Chondrocyte (in vitro differentiated cells): ENCODE measurements around the gene SAMD8. TPM values are rescaled to one million over a fixed set of nuclear protein-coding genes. Genes with fewer than 3 reads are reported as not detected.
A peak's percentile ranks its signal among the peaks of the same experiment; 100 is the strongest.
"Not testable (repeated sequence)": the region's sequence is repeated elsewhere in the genome, so short reads cannot be mapped to it uniquely, and the experiment has no call there.

ENCODE experiments used
- DNase-seq: peaks from one replicate; pipeline ENCODE4 v3.0.0; 2021; ENCODE audit warnings: mixed read lengths, low spot score
- H3K27ac Mint-ChIP-seq: one replicate; pipeline ENCODE4 v1.8.0; 2021; ENCODE audit warnings: mild to moderate bottlenecking, moderate library complexity, mixed read lengths; ENCODE audit not compliant: unreplicated experiment
- H3K27me3 Mint-ChIP-seq: 2 replicates; pipeline ENCODE4 v1.8.0; 2021; ENCODE audit warnings: low read depth, mixed read lengths
- H3K36me3 Mint-ChIP-seq: 2 replicates; pipeline ENCODE4 v1.8.0; 2021; ENCODE audit warnings: low read depth, mixed read lengths
- H3K4me1 Mint-ChIP-seq: 2 replicates; pipeline ENCODE4 v1.8.0; 2021; ENCODE audit warnings: low read depth, mild to moderate bottlenecking, mixed read lengths
- H3K4me3 Mint-ChIP-seq: one replicate; pipeline ENCODE4 v1.8.0; 2021; ENCODE audit warnings: mild to moderate bottlenecking, moderate library complexity, mixed read lengths; ENCODE audit not compliant: unreplicated experiment
- H3K9me3 Mint-ChIP-seq: 2 replicates; pipeline ENCODE4 v1.8.0; 2021; ENCODE audit warnings: low read depth, mixed read lengths
- total RNA-seq: library from RNA; stranded (reverse); gene quantifications from 3 replicates; pipeline ENCODE4 v1.2.1, GENCODE V29; 2021
- TF ChIP-seq, protein P1 (sequence below): fragments of 200-600 bp; sonication (generic); IDR thresholded peaks from 2 replicates; pipeline ENCODE4 v1.5.0; 2021; ENCODE audit warnings: antibody characterized with exemption, mild to moderate bottlenecking, moderate library complexity

SAMD8 gene
- total RNA-seq, 1 donor from 2014 or later: 24.7 TPM

DNA sequence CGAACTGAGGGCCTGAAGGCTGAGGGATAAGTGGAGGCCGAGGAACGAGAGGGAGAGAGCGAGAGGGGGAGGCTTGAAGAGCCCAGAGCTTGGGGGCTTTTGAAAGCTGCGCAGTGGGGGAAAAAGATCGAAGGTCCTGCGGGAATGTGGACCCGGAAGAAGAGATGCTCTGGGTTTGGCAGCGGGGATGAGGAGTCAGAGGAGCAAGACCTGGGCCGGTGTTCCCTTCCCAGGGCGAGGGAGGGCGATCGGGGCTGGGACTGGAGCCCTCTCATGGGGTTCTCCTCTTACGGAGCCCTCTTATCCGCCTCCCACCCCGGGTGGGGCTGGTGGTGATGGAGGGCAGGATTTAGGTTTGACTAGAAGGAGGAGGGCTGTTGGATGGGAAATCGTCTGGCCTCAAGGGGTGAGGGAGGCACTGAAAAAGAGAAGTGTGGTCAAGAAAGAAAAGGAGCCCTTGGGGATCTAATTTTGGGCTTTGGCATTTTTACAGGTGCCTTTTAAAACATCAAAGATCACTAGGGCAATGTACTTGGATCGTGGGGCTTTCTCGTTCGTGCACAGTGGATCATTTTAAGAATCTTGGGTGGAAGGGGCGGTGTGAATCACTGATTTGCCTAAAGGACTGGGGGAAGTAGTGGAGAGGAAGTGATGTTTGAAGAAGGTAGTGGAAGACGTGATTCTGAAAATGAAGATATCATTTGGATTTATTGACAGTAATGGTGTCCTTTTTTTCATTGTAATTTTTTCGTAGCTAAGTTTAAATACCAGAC is 637 bp downstream of the SAMD8 start:
- H3K9me3 Mint-ChIP-seq: no peaks in the 10 kb centered on the region

DNA sequence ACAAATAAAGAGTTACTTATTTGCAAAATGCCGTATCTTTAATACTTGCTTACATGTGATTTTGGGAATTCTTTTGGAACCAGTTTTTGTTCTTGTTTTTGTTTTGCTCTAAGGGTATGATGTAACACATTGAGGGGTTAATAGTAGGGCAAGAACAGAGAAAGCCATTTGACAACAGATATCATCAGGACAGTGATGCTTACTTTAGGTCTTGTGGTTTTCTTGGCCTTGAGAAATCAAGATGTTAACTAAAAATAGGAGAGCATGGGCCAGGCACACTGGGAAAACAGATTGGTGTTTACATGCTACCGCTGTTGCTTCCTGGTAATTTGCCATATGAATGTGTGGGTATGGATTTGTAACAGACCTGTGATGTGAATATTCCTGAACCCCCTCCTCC is 3.7 kb downstream of the SAMD8 start:
- H3K27me3 Mint-ChIP-seq: no peaks in the 10 kb centered on the region
- TF ChIP-seq, protein P1, sequence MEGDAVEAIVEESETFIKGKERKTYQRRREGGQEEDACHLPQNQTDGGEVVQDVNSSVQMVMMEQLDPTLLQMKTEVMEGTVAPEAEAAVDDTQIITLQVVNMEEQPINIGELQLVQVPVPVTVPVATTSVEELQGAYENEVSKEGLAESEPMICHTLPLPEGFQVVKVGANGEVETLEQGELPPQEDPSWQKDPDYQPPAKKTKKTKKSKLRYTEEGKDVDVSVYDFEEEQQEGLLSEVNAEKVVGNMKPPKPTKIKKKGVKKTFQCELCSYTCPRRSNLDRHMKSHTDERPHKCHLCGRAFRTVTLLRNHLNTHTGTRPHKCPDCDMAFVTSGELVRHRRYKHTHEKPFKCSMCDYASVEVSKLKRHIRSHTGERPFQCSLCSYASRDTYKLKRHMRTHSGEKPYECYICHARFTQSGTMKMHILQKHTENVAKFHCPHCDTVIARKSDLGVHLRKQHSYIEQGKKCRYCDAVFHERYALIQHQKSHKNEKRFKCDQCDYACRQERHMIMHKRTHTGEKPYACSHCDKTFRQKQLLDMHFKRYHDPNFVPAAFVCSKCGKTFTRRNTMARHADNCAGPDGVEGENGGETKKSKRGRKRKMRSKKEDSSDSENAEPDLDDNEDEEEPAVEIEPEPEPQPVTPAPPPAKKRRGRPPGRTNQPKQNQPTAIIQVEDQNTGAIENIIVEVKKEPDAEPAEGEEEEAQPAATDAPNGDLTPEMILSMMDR: no peak
- H3K4me3 Mint-ChIP-seq: no peak overlapping the region
- DNase-seq: no peak
- peaks cover 57% of the 10 kb centered on the region for H3K4me1 Mint-ChIP-seq
- H3K9me3 Mint-ChIP-seq: no peaks in the 10 kb centered on the region
- H3K36me3 Mint-ChIP-seq: peaks cover 1% of the 10 kb centered on the region
- peak overlapping the region; percentile 22 for H3K27ac Mint-ChIP-seq

More for the DNA sequence above, 637 bp downstream of the SAMD8 start:
- H3K27ac Mint-ChIP-seq: peak overlapping the region; percentile 98
- H3K4me3 Mint-ChIP-seq: peak overlapping the region; percentile 94
- TF ChIP-seq, protein P1: no peak
- no peaks in the 10 kb centered on the region for H3K27me3 Mint-ChIP-seq
- H3K4me1 Mint-ChIP-seq: peaks cover 46% of the 10 kb centered on the region
- H3K36me3 Mint-ChIP-seq: peaks cover 1% of the 10 kb centered on the region
- DNase-seq: no peak

DNA sequence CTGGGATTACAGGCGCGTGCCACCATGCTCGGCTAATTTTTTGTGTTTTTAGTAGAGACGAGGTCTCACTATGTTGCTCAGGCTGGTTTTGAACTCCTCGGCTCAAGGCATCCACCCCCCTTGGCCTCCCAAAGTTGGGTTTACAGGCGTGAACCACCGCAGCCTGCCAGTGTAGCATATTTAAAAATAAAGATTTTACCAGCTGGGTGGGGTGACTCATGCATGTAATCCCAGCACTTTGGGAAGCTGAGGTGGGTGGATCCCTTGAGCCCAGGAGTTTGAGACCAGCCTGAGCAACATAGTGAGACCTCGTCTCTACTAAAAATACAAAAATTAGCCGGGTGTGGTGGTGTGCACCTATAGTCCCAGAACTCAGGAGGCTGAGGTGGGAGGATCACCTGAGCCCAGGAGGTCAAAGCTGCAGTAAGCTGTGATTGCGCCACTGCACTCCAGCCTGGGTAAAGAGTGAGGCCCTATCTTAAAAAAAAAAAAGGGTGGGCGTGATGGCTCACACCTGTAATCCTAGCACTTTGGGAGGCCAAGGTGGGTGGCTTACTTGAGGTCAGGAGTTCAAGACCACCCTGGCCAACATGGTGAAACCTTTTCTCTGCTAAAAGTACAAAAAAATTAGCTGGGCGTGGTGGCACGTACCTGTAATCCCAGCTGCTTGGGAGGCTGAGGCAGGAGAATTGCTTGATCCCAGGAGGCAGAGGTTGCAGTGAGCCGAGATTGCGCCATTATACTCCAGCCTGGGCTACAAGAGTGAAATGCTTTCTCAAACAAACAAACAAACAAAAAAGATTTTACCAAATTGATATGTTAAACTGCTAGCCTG is 5.7 kb downstream of the SAMD8 start:
- not testable (repeated sequence) for DNase-seq, H3K27me3 Mint-ChIP-seq, H3K4me3 Mint-ChIP-seq, H3K9me3 Mint-ChIP-seq, H3K36me3 Mint-ChIP-seq
- Mint-ChIP-seq H3K4me1 (peaks cover 48% of the 10 kb centered on the region), H3K27ac (peak overlapping the region; percentile 82)

DNA sequence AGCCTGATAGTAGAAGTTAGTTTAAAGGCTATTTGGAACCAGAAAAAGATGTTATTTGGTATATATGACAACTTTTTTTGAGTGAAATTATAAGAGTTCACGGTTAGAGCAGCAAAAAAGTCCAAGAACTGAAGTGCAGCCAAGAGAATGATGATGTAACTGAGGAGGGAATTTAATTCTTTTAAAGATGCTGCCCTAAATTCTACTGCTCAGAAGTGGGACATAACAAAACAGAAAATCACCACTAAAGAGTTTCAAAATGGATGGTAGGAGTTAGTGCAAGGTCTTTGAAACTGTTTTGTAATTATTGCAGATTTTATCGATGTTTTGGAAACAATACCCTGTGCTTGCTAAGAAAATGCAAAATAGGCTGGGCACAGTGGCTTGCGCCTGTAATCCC is 6.5 kb downstream of the SAMD8 start:
- TF ChIP-seq, protein P1: no peak
- Mint-ChIP-seq H3K9me3 (no peaks in the 10 kb centered on the region), H3K27me3 (no peaks in the 10 kb centered on the region), H3K4me1 (peaks cover 40% of the 10 kb centered on the region), H3K27ac (peak overlapping the region; percentile 82), H3K36me3 (no peaks in the 10 kb centered on the region), H3K4me3 (no peak overlapping the region)
- DNase-seq: no peak

DNA sequence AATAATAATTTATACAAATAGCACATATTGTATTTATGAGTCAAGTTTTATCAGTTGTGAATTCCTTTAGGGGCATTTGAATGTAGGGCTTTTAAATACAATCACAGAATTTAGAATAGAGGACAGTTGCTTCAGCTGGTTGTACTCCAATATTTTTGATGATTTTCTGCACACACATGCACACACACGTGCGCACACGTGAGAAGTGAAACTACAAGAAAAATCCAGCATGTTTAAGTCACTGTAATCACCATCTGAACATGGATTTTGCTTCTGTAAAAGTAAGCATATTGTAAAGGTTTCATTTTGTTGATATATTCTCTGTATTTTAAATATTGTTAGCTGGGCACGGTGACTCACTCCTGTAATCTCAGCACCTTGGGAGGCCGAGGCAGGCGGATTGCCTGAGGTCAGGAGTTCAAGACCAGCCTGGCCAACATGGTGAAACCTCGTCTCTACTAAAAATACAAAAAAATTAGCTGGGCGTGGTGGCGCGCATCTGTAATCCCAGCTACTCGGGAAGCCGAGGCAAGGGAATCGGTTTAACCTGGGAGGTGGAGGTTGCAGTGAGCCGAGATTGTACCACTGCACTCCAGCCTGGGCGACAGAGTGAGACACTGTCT is 8.1 kb downstream of the SAMD8 start:
- H3K27me3 Mint-ChIP-seq, H3K27ac Mint-ChIP-seq, H3K36me3 Mint-ChIP-seq, DNase-seq, H3K9me3 Mint-ChIP-seq, H3K4me3 Mint-ChIP-seq: not testable (repeated sequence)
- H3K4me1 Mint-ChIP-seq: peaks cover 27% of the 10 kb centered on the region

DNA sequence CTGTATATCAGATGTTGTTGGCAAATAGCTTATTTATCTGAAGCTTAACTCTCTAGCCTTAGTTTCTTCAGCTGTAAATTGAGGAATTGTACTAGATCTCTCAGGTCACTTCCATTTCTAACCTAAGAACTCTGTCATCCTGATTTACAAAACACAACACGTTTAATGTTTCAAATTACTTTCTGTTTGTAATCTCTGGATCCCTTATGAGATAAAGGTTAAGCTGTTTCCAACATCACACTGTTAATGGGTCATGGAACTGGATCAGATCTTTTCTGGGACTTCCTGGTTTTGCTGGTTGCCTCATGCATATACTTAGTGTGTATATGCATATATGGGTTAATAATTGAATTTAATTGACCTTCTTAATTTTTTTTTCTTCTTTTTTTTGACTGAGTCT is 9.9 kb downstream of the SAMD8 start:
- DNase-seq: no peak
- Mint-ChIP-seq H3K27me3 (no peaks in the 10 kb centered on the region), H3K9me3 (no peaks in the 10 kb centered on the region), H3K27ac (no peak overlapping the region), H3K4me3 (no peak overlapping the region), H3K36me3 (peaks cover 3% of the 10 kb centered on the region), H3K4me1 (peaks cover 17% of the 10 kb centered on the region)
- TF ChIP-seq, protein P1: no peak
